T-helper 2 cell treated with Interferon-gamma antibody and Interleukin-4, amounts not matched to agents 5 μg/mL and 100 μg/mL, for 36 hours (primary cell): ENCODE results near the gene CAPN1.
"Not testable (repeated sequence)": the region's sequence is repeated elsewhere in the genome, so short reads cannot be mapped to it uniquely, and the experiment has no call there.

Experiments
- DNase-seq: peaks from one replicate; pipeline ENCODE4 v3.0.0; 2021; ENCODE audit warnings: low spot score
- H3K27ac Mint-ChIP-seq: one replicate; pipeline ENCODE4 v1.8.0; 2021; ENCODE audit warnings: mild to moderate bottlenecking, mixed read lengths
- H3K27me3 Mint-ChIP-seq: one replicate; pipeline ENCODE4 v1.8.0; 2021; ENCODE audit warnings: low read depth, mixed read lengths
- H3K36me3 Mint-ChIP-seq: one replicate; pipeline ENCODE4 v1.8.0; 2021; ENCODE audit warnings: low read depth, mixed read lengths
- H3K4me1 Mint-ChIP-seq: one replicate; pipeline ENCODE4 v1.8.0; 2021; ENCODE audit warnings: low read depth, mixed read lengths
- H3K4me3 Mint-ChIP-seq: one replicate; pipeline ENCODE4 v1.8.0; 2022; ENCODE audit warnings: mild to moderate bottlenecking, moderate library complexity, mixed read lengths
- H3K9me3 Mint-ChIP-seq: one replicate; pipeline ENCODE4 v1.8.0; 2021; ENCODE audit warnings: mixed read lengths

CAPN1 gene

DNA sequence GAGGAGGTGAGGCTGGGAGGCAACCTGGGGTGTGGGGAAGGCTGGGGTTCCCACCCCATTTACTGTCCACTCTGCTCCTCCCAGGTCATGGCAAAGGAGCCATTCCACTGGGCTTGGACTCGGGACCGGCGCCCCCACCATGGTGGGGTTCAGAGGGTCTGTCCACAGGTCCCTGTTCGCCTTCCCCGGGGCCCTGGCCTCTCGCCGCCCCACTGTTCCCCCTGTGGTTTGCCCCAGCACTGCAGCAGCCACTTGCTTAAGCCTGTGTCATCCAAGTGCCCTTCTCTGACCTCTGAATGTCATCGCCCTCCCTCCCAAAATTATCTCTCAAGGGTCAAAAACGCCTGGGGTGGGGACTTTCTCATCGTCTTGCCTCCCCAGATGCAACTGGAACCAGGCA, 9.1 kb upstream of the CAPN1 start:
- Mint-ChIP-seq H3K36me3 (no peaks in the 10 kb centered on the region), H3K27me3 (no peaks in the 10 kb centered on the region), H3K9me3 (no peaks in the 10 kb centered on the region), H3K27ac (no peak overlapping the region), H3K4me1 (peaks cover 11% of the 10 kb centered on the region), H3K4me3 (no peak overlapping the region)
- DNase-seq: no peak

DNA sequence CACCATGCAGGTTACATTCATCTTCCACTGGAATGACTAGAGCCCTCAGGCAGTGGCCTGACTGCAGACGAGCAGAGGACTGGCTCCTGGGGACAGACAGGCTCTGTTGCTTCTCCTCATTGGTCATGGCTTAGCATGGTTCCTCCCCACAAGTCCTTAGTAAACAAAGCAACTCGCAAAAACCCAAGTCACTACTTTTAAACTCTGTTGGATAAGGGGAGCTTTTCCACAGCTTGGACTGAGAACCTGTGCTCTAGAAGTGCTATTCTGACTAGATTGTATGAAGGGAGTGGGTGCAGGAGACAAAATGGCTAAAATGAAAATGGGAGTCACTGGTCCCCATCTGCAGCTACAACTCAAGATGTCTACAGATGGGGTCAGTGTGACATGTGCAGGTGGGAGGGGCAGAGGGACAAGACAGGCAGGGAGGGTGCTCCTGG, 7.1 kb upstream of the CAPN1 start:
- not testable (repeated sequence) for H3K27me3 Mint-ChIP-seq, H3K27ac Mint-ChIP-seq, H3K36me3 Mint-ChIP-seq, H3K4me1 Mint-ChIP-seq, DNase-seq, H3K9me3 Mint-ChIP-seq, H3K4me3 Mint-ChIP-seq

DNA sequence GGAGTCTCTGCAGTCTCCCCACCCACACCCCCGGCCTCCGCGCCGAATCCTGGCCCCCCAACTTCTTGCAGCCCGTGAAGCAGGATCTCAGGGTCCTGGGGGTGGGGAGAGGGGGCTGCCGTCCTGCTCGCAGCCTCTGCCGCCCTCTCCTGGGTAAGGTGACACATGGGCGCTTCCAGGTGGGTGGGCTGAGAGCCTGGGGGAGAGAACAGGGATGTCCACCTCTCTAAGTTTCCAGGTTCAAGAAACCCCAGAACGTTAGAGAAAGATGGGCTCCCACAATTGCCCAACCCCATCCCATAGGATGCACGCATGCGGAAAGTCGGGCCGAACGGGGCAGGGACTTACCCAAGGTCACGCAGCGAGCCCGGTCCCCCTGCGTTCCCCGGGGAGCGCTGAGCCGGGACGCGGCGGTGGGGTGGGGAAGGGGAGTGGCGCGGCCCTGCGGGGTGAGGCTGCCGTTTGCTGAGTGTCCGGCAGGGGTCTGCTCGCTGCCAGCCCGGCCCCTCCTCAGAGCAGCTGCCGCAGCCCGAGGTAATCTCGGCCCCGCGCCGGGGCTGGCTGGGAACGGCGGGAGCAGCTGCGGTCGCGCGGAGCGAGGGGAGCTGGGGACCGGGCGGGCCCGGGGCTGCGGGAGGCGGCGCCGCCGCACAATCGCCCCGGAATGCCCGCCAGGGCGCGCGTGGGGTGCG, 705 bp upstream of the CAPN1 start:
- peak; percentile 55 for DNase-seq
- Mint-ChIP-seq H3K36me3 (peaks cover 16% of the 10 kb centered on the region), H3K4me3 (peak overlapping the region; percentile 90), H3K27ac (peak overlapping the region; percentile 62), H3K9me3 (no peaks in the 10 kb centered on the region), H3K27me3 (peaks cover 6% of the 10 kb centered on the region), H3K4me1 (peaks cover 9% of the 10 kb centered on the region)

DNA sequence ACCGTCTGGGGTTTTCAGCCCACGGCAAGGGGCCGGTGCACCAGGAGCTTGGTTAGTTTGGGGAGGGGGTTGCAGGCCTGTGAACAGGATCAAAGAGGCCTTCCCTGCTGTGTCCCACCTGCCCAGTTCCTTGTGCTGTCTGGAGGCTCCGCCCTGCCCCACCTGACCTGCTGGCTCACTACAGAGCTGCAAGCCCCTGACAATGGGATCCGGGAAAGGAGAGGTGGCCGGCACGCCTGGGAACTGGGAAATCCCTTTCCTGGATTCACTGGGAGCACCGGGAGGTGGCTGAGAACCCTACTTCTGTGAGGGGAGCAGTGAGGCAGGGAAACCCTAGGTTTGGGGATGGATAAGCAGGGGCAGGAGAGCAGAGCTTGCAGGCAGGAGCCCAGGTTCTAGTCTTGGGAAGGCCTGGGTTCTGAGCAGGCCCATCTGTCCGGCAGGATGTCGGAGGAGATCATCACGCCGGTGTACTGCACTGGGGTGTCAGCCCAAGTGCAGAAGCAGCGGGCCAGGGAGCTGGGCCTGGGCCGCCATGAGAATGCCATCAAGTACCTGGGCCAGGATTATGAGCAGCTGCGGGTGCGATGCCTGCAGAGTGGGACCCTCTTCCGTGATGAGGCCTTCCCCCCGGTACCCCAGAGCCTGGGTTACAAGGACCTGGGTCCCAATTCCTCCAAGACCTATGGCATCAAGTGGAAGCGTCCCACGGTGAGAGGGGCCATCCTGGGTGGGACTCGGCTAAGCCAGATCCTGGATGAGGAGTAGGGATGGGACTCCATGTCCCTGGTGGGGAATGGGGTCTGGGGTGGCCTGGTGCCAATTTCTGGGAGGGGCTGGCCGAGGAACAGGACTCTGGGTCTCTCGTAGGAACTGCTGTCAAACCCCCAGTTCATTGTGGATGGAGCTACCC, 786 bp downstream of the CAPN1 start:
- no peak for DNase-seq
- no peaks in the 10 kb centered on the region for H3K9me3 Mint-ChIP-seq
- H3K27ac Mint-ChIP-seq: peak overlapping the region; percentile 65
- H3K27me3 Mint-ChIP-seq: peaks cover 6% of the 10 kb centered on the region
- H3K36me3 Mint-ChIP-seq: peaks cover 28% of the 10 kb centered on the region
- peak overlapping the region; percentile 94 for H3K4me3 Mint-ChIP-seq
- peaks cover 9% of the 10 kb centered on the region for H3K4me1 Mint-ChIP-seq

DNA sequence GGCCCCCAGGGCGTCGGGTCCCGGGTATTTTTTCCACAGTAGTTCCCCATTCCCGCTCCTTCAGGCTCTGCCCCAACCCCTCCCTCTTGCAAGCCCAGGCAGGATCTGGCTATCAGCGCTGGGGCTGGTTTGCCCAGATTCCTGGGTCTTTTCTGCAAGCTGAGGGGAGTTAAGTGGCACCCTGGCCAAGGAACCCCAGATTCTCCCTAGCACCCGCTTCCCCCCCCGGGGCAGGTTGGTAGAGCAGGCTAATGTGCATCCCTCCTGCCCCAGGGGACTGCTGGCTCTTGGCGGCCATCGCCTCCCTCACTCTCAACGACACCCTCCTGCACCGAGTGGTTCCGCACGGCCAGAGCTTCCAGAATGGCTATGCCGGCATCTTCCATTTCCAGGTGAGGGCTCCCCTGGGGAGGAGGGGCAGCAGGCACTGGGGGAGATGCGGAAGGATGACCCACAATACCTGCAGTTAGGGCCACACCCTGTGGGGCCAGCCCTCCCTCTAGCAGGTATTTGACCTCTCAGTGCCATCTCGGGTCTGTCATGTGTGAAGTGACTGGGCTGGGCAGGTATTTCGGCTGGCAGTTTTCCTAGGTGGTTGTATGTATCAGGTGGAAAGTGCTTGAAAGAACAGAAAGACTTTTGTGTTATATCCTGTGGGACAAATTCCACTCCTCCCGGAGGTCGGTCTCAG, 1.6 kb downstream of the CAPN1 start:
- Mint-ChIP-seq H3K36me3 (peaks cover 28% of the 10 kb centered on the region), H3K27ac (no peak overlapping the region), H3K4me3 (peak overlapping the region; percentile 94), H3K9me3 (no peaks in the 10 kb centered on the region), H3K4me1 (peaks cover 9% of the 10 kb centered on the region), H3K27me3 (peaks cover 6% of the 10 kb centered on the region)
- no peak for DNase-seq

DNA sequence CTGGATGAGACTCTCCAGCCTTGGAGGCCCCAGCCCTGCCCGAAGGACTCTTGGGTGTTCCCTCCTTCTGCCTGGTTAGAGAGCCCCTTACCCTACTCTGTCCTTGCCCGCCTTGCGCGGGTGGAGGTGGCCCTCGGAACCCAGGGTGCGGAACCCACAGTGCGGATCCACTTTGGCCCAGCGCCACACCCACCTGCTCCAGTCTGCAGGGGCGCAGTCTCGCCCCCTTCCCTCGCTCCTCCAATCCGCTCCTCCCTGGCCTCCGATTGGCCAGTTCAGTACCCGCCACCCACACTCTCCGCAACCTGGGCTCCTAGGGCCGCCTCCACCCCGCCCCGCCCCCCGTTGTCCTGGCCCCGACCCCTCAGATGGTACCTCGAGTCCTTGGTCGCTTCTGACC, 2.4 kb downstream of the CAPN1 start:
- H3K9me3 Mint-ChIP-seq: no peaks in the 10 kb centered on the region
- H3K27ac Mint-ChIP-seq: no peak overlapping the region
- H3K4me3 Mint-ChIP-seq: peak overlapping the region; percentile 94
- peaks cover 31% of the 10 kb centered on the region for H3K36me3 Mint-ChIP-seq
- H3K27me3 Mint-ChIP-seq: peaks cover 2% of the 10 kb centered on the region
- no peak for DNase-seq
- H3K4me1 Mint-ChIP-seq: peaks cover 9% of the 10 kb centered on the region

DNA sequence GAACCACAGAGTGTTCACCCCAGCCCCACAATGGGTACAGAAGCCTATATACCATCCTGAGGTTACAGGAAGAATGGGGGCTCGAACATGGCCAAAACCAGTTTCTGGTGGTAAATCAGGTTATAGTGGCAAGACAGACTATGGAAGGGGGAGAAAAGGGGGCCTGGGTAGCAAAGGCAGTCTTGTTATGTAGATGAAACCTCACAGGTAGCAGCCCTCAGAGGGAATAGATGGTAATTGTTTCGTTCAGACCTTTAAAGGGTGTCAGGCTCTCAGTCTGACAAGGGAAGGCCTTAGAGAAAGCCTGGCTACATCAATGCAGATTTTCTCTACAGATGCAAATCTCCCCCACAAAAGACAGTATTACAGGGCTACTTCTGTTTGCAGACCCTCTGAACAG, 3.4 kb downstream of the CAPN1 start:
- DNase-seq: no peak
- Mint-ChIP-seq H3K4me3 (no peak overlapping the region), H3K27ac (no peak overlapping the region), H3K27me3 (no peaks in the 10 kb centered on the region), H3K9me3 (no peaks in the 10 kb centered on the region), H3K36me3 (peaks cover 41% of the 10 kb centered on the region), H3K4me1 (peaks cover 9% of the 10 kb centered on the region)

DNA sequence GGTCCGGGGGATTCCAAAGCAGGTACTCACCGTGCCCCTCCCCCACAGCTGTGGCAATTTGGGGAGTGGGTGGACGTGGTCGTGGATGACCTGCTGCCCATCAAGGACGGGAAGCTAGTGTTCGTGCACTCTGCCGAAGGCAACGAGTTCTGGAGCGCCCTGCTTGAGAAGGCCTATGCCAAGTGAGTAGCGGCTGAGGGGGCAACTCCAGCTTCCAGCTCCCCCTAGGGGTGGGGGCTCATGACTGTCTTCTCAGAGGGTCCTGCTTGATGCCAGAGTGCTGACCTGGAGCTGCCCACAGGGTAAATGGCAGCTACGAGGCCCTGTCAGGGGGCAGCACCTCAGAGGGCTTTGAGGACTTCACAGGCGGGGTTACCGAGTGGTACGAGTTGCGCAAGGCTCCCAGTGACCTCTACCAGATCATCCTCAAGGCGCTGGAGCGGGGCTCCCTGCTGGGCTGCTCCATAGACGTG, 4.2 kb downstream of the CAPN1 start:
- no peak overlapping the region for H3K4me3 Mint-ChIP-seq
- no peaks in the 10 kb centered on the region for H3K9me3 Mint-ChIP-seq
- peaks cover 9% of the 10 kb centered on the region for H3K4me1 Mint-ChIP-seq
- no peak for DNase-seq
- H3K36me3 Mint-ChIP-seq: peaks cover 46% of the 10 kb centered on the region
- no peak overlapping the region for H3K27ac Mint-ChIP-seq
- no peaks in the 10 kb centered on the region for H3K27me3 Mint-ChIP-seq

DNA sequence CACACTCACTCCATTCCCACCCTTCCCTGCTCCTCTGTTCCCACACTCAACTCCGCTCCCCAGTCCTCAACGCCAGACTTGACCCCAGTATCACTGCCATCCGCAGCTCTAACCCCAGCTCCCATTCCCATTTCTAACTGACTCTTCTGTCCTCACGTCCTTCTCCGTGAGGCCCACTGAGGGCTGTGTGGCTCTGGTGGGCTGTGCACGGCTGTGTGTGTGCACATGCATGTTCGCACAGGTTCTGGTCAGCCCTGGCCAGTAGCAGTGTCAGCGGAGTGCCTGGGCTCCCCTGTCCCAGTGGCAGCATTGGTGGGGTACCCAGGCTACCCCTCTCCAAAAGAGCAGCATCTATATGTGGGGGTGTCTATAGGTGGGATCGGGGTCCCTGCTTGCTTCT, 5.0 kb downstream of the CAPN1 start:
- no peak for DNase-seq
- Mint-ChIP-seq H3K4me1 (peaks cover 9% of the 10 kb centered on the region), H3K27me3 (no peaks in the 10 kb centered on the region), H3K27ac (no peak overlapping the region), H3K9me3 (no peaks in the 10 kb centered on the region), H3K36me3 (peaks cover 46% of the 10 kb centered on the region), H3K4me3 (no peak overlapping the region)

DNA sequence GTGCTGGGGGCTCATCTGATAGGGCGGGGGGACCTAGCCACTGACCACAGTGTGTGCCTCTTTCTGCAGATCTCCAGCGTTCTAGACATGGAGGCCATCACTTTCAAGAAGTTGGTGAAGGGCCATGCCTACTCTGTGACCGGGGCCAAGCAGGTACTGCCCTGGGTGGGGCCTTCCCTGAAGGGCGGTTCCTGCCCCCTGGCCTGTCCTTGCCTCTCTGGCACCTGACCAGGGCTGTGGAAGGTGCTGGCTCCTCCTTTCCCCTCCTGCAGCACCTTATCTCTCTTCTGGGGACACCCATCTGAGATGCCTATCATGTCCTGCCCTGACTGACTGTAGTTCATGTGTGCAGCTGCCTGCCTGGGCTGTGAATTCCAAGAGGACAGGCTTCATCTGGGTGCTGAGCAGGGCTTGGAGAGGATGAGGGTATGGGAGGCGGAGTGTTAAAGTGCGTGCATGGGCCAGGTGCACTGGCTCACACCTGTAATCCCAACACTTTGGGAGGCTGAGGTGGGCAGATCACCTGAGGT, 5.5 kb downstream of the CAPN1 start:
- Mint-ChIP-seq H3K27ac (no peak overlapping the region), H3K27me3 (no peaks in the 10 kb centered on the region), H3K4me1 (peaks cover 9% of the 10 kb centered on the region), H3K4me3 (no peak overlapping the region), H3K9me3 (no peaks in the 10 kb centered on the region), H3K36me3 (peaks cover 47% of the 10 kb centered on the region)
- DNase-seq: no peak

DNA sequence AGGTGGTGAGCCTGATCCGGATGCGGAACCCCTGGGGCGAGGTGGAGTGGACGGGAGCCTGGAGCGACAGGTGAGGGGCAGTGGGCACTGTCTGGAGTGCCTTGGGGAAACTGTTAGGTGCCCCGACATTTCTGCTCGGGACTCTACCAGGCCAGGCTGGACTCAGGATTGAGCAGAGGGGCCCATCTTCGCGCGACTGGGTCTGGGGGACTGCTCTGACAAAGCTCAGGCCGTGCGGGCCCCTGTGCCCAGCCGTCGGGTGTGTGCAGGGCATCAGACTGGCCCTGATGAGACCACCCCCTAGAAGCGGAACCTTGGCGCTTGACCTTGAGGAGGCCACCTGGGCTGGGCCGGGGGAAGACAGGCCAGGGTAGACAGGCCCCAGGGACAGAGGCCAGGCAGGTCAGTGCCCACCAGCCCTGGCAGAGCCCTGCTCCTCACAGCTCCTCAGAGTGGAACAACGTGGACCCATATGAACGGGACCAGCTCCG, 6.3 kb downstream of the CAPN1 start:
- H3K36me3 Mint-ChIP-seq: peaks cover 44% of the 10 kb centered on the region
- H3K27me3 Mint-ChIP-seq: no peaks in the 10 kb centered on the region
- H3K9me3 Mint-ChIP-seq: no peaks in the 10 kb centered on the region
- peaks cover 6% of the 10 kb centered on the region for H3K4me1 Mint-ChIP-seq
- no peak overlapping the region for H3K4me3 Mint-ChIP-seq
- no peak for DNase-seq
- no peak overlapping the region for H3K27ac Mint-ChIP-seq

DNA sequence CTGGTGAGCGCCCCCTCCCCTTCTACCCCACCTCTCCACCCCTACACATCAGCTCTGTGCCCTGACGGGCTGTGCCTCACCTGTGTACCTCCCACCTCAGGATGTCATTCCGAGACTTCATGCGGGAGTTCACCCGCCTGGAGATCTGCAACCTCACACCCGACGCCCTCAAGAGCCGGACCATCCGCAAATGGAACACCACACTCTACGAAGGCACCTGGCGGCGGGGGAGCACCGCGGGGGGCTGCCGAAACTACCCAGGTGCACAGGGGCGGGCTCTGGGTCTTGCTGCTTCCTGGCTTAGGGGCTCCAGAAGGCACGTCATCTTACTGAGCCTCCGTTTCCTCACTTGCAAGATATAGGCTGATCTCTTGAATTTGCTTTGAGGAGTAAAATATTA, 6.8 kb downstream of the CAPN1 start:
- Mint-ChIP-seq H3K4me1 (peaks cover 4% of the 10 kb centered on the region), H3K4me3 (no peak overlapping the region), H3K27ac (no peak overlapping the region), H3K9me3 (no peaks in the 10 kb centered on the region), H3K27me3 (no peaks in the 10 kb centered on the region), H3K36me3 (peaks cover 46% of the 10 kb centered on the region)
- DNase-seq: no peak

DNA sequence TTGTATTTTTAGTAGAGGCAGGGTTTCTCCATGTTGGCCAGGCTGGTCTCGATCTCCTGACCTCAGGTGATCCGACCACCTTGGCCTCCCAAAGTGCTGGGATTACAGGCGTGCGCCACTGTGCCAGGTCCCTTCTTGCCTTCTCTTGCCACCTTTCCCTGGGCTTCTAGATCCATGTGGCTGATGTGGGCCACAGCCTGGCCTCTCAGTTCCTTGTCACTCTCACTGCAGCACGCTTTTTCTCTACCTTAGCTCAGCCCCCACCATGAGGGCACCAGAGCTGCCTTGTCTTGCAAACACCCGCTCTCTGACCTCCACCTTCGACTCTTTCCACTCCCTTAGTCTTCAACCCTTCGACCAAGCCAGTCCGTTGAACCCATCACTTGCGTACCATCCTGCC, 7.5 kb downstream of the CAPN1 start:
- no peak overlapping the region for H3K4me3 Mint-ChIP-seq
- H3K4me1 Mint-ChIP-seq: peaks cover 3% of the 10 kb centered on the region
- H3K27me3 Mint-ChIP-seq: no peaks in the 10 kb centered on the region
- H3K27ac Mint-ChIP-seq: no peak overlapping the region
- H3K36me3 Mint-ChIP-seq: peaks cover 42% of the 10 kb centered on the region
- no peaks in the 10 kb centered on the region for H3K9me3 Mint-ChIP-seq
- no peak for DNase-seq
